ENCODE results near the gene SMYD2. TPM values are rescaled to one million over a fixed set of nuclear protein-coding genes. Genes with fewer than 3 reads are reported as not detected.

SMYD2 gene
- total RNA-seq, 2 donors from 2014 or later = 13.8 to 22.4 TPM

DNA sequence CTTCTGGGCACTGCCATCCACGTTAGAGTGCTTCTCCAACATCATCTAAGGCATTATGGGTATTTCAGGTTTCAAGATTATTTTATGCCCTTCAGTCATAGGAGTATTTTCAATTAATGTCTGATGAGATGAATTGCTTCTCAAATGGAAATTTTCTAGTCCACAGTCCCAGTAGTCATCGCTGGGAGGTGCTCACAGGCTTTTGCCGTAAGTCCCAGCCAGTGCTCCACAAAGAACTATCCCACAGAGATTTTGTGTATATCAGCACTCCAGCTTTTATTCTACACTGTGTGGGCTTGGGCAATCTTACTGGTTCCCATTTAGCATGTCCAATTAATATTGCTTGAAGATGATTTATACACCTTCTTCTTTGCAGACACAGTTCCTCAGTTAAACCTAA lies 61.0 kb downstream of the SMYD2 start:
- Mint-ChIP-seq H3K9me3 (peaks cover 22% of the 10 kb centered on the region), H3K27me3 (ENCODE audit: insufficient read depth) (no peaks in the 10 kb centered on the region), H3K27ac (no peak overlapping the region), H3K4me3 (no peak overlapping the region), H3K4me1 (peaks cover 4% of the 10 kb centered on the region), H3K36me3 (ENCODE audit: low read depth) (peaks cover 44% of the 10 kb centered on the region)
- no peak overlapping the region for H3K27ac ChIP-seq (ENCODE audit: low read depth, low read length)
- peaks cover 49% of the 10 kb centered on the region for H3K36me3 ChIP-seq (ENCODE audit: control insufficient read depth, insufficient read depth, low read length)
- H3K9ac ChIP-seq (ENCODE audit: extremely low read depth, low read length, poor library complexity, severe bottlenecking) = no peak overlapping the region
- peaks cover 26% of the 10 kb centered on the region for H3K9me3 ChIP-seq (ENCODE audit: control insufficient read depth, low read length)
- no peak overlapping the region for H3K4me3 ChIP-seq (ENCODE audit: low read length)
- H3K4me1 ChIP-seq (ENCODE audit: control insufficient read depth, insufficient read depth, low read length) = no peaks in the 10 kb centered on the region
- DNase-seq = no peak
- H3K27me3 ChIP-seq (ENCODE audit: control insufficient read depth, insufficient read depth, low read length, poor library complexity, severe bottlenecking) = no peaks in the 10 kb centered on the region
- 81 to 99% methylated on average over 3 of the region's 3 CpGs for whole genome bisulfite sequencing, 2 experiments (ENCODE audit: insufficient coverage in 1 of 2, insufficient read length in 1 of 2)
- TF ChIP-seq, protein P1, sequence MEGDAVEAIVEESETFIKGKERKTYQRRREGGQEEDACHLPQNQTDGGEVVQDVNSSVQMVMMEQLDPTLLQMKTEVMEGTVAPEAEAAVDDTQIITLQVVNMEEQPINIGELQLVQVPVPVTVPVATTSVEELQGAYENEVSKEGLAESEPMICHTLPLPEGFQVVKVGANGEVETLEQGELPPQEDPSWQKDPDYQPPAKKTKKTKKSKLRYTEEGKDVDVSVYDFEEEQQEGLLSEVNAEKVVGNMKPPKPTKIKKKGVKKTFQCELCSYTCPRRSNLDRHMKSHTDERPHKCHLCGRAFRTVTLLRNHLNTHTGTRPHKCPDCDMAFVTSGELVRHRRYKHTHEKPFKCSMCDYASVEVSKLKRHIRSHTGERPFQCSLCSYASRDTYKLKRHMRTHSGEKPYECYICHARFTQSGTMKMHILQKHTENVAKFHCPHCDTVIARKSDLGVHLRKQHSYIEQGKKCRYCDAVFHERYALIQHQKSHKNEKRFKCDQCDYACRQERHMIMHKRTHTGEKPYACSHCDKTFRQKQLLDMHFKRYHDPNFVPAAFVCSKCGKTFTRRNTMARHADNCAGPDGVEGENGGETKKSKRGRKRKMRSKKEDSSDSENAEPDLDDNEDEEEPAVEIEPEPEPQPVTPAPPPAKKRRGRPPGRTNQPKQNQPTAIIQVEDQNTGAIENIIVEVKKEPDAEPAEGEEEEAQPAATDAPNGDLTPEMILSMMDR (conservative IDR thresholded peaks at IDR 0.05) = peak; percentile 40

DNA sequence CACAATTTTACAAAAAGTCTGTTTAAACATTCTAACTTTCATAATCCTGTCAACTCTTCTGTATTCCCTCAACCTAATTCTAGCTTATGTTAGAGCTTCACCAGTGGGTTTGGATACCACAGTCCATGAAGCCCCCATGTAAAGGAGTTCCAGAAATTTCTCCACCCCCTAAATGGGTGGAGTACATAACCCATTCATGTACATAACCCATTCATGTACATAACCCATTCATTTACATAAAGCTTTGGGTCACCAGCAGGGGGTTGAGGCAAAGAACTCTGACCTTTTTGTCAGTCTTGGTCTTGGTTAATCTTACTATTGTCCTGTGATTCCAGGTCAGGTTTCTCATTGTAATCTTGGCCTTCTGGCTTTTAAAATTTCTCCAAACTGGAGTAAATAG lies 61.6 kb downstream of the SMYD2 start:
- Histone ChIP-seq H3K4me1 (ENCODE audit: control insufficient read depth, insufficient read depth, low read length) (no peaks in the 10 kb centered on the region), H3K9me3 (ENCODE audit: control insufficient read depth, low read length) (peaks cover 32% of the 10 kb centered on the region), H3K27me3 (ENCODE audit: control insufficient read depth, insufficient read depth, low read length, poor library complexity, severe bottlenecking) (no peaks in the 10 kb centered on the region), H3K4me3 (ENCODE audit: low read length) (no peak overlapping the region), H3K36me3 (ENCODE audit: control insufficient read depth, insufficient read depth, low read length) (peaks cover 49% of the 10 kb centered on the region), H3K9ac (ENCODE audit: extremely low read depth, low read length, poor library complexity, severe bottlenecking) (no peak overlapping the region), H3K27ac (ENCODE audit: low read depth, low read length) (no peak overlapping the region)
- Mint-ChIP-seq H3K36me3 (ENCODE audit: low read depth) (peaks cover 50% of the 10 kb centered on the region), H3K4me1 (peaks cover 4% of the 10 kb centered on the region), H3K27me3 (ENCODE audit: insufficient read depth) (no peaks in the 10 kb centered on the region), H3K27ac (no peak overlapping the region), H3K4me3 (no peak overlapping the region), H3K9me3 (peaks cover 25% of the 10 kb centered on the region)
- TF ChIP-seq, protein P1 (conservative IDR thresholded peaks at IDR 0.05) = no peak
- no peak for DNase-seq

DNA sequence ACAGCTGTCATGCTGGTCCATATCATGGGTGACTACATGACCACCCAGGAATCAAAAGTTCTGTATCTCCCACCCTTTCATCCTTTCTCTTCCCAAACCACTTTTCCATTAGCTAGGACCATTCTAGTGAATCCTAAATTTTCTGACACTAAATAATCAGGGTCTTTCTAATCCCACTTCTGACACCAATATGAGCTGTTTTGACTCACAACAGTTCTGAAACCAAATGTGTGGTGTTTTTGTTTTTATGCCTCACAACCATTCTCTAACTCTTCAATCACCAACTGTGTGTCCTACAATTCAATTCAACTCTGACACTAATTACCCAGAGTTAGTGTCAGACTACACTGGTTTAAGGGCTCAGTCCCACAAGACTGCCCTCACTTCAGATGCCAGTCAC lies 63.9 kb downstream of the SMYD2 start:
- Mint-ChIP-seq H3K4me3 (no peak overlapping the region), H3K27ac (no peak overlapping the region), H3K36me3 (ENCODE audit: low read depth) (peaks cover 55% of the 10 kb centered on the region), H3K4me1 (peaks cover 10% of the 10 kb centered on the region), H3K27me3 (ENCODE audit: insufficient read depth) (no peaks in the 10 kb centered on the region), H3K9me3 (peaks cover 25% of the 10 kb centered on the region)
- no peaks in the 10 kb centered on the region for H3K27me3 ChIP-seq (ENCODE audit: control insufficient read depth, insufficient read depth, low read length, poor library complexity, severe bottlenecking)
- peak overlapping the region; percentile 26 for H3K4me3 ChIP-seq (ENCODE audit: low read length)
- H3K9ac ChIP-seq (ENCODE audit: extremely low read depth, low read length, poor library complexity, severe bottlenecking) = no peak overlapping the region
- TF ChIP-seq, protein P1 (conservative IDR thresholded peaks at IDR 0.05) = no peak
- no peak for DNase-seq
- H3K9me3 ChIP-seq (ENCODE audit: control insufficient read depth, low read length) = peaks cover 36% of the 10 kb centered on the region
- peaks cover 61% of the 10 kb centered on the region for H3K36me3 ChIP-seq (ENCODE audit: control insufficient read depth, insufficient read depth, low read length)
- no peak overlapping the region for H3K27ac ChIP-seq (ENCODE audit: low read depth, low read length)
- H3K4me1 ChIP-seq (ENCODE audit: control insufficient read depth, insufficient read depth, low read length) = peaks cover 6% of the 10 kb centered on the region

All from endodermal cell (in vitro differentiated cells).